Activated CD4-positive, alpha-beta T cell treated with anti-CD3 and anti-CD28 coated beads, Interleukin-2, amount 50 U/mL, for 48 hours (primary cell): ENCODE results near the gene EGLN3.
"Not testable (repeated sequence)": the region's sequence is repeated elsewhere in the genome, so short reads cannot be mapped to it uniquely, and the experiment has no call there.

ENCODE experiments used
- DNase-seq, 2 experiments: peaks; one replicate each; pipeline ENCODE4 v3.0.0-alpha.2; 2020

EGLN3 gene

DNA sequence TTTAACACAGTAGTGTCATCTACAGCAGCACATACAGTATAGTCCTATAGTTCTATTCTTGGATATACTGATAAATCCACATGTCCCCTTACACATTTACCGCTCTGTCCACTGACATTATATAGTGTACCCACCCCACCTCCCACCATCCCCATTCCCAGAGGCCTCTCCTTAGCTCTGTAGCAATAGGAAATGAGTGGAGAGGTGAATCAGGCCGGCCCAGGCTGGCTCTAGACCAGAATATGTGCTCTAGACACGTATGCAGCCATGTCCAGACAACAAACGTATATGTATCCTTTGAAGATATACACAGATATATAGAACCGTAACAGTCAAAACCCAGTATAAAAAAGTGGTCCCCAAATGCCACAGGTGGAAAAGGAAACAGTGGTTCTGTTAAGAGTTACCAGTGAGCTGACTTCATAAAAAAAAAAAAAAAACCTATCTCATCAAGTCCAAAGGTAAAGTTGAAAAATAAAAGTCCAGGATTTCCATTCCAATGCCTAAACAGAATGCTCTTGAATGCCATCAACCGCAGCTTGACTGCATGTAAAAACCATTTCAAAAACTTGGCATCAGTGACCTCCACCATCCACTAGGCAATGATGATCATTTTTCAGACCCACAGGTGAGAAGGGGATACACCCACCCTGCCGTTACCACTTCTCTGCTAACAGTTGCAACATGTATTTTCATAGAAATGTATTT is 16.7 kb downstream of the EGLN3 start:
- DNase-seq: no peak

DNA sequence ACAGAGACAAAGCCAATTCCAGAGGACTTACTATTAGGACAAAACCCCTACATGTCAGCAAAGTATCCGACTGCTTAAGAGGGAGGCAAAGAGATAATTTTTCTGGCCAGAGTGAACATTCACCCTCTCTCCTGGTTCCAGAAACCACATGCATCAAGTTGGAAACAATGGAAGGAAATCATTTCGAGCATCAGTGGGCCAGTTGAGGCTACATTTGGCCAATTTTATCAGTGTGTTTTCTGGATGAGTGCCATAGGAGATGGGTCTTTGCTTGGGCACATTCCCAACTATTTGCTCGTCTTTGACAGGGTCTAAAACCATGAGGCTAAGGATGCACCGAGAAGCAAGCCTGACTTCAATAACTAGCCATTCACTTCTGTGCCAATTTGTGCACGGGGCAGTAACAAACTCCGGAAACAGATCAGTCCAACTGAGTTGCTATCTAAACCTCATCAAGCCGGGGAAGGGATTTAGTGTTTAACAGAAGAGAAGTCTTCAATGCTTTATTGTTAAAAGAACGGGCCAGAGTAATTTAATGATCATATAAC is 17.4 kb downstream of the EGLN3 start:
- DNase-seq: no peak

DNA sequence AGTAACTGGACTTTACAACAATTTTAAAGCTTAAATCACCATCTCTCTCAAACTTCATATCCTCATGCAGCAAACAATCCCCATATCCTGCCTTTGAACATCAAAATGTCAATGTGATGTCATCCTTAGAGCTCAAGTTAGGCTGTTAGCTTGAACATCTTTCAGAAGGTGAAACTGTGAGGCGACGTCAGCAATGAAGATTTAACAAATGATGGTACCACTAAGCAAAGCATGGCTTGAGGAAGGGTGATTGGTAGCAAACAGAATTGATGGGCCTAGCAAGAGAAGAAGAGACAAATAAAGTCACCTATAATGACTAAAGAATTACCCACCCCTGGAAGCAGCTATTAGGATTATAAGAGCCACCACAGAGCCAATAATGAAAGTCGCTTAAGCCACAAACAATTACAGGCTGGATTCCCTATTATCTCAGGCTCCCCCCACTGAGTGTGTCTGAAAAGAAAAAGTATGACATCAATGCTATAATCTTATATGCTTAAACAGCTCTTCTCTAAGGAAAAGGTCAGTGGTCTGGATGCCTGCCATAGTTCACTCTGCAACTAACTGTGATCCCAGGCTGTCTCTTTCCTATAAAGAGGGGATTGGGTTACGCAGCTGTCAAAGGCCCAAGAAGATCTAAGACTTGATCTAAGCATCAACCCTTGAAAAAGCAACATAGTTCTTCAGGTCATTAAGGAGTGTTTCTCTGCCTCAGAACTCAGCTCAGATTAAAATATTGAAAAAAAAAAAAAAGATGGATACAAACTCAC is 18.1 kb downstream of the EGLN3 start:
- no peak for DNase-seq

DNA sequence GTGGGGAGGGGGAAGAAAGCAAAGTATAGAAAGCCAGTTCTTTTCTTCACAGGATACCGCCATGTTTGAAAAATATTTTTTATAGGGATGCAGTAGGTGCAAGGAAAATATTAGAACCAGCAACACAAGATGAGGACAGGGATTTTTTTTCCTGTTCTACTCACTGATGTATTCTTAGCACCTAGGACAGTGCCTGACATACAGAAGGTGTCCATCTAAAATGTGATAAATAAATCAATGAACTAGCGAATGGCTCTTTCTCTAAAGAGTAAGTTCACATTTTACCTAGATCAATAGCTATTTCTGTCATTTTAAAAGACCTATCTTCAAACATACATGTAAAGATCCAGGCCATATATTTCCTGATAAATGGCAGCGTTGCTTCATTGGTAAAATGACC is 18.8 kb downstream of the EGLN3 start:
- no peak for DNase-seq

DNA sequence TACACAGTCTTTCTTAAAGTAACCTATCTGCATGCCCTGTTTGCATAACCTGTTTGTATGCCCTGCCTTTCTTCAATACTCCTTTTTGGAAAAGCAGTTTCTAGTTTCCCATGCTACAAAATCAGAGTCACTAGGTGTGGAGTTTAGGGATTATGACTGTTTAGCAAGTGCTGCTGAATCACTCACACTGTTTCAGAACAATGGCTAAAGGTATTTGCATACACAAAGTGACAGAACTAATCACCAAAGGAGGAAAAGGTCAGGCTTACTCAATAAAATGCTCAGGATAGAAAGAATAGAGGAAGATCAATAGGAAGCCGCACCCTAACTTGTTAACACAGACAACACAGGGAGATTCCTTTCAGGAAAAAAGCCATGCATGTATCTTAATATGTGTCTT is 19.4 kb downstream of the EGLN3 start:
- no peak for DNase-seq

DNA sequence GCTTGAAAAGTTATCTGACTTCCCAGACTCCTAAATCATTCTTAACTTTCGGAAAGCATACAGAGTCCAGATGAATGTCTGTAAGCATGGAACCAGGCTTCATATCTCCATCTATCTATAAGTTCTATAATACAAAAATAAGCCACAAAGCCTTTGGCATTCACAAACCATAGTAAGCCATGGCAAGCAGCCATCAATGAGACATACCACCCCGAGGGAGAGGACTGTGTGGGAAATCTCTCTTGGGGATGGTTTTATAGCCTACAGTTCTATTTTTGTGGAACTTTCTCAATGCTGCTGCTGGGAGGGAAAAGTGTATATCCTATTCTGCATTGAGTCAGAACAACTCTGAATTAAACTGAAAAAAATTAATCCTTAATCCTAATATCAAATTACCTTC is 20.4 kb downstream of the EGLN3 start:
- no peak for DNase-seq

DNA sequence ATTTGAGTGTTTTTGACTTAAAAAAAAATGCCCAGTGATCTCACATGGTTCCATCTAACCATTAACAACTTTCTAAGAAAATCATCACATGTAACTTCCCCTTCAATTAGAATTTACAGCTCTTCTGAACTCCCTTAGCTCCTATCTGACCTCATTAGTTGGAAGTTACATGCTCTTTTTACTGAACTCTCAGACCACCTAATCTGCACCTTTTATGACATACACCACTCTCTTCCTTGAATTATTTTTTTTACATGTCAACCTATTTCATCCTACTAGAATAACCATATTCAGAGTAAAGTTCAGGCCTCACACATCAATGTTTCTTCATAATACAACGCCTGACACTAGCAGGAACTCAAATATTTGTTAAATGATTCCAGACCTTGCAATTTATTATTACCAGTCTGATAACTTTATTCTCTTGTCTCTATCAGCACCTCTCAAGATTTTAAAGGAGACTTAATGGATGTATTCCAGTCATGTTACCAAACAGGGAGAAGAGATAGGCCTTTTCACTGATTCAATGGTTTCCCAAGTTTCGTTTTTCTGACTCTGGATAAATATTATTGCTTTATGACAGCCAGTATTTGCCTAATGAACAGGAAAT is 21.0 kb downstream of the EGLN3 start:
- DNase-seq: no peak

DNA sequence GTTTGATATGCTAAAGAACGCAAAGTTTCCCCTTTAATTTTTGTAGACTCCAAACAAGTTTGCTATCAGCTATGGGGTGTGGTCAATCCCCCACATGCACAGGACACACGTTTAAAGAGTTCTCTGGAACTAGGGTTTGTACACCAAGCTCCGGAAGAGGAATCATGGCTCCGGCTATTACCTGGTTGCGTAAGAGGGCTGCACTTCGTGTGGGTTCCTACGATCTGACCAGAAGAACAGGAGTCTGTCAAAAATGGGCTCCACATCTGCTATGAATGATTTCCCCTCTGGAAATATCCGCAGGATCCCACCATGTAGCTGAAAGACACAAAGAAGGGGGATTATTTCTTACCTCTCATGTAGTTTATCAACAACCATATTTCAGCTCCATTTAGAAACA is 22.0 kb downstream of the EGLN3 start:
- no peak for DNase-seq

DNA sequence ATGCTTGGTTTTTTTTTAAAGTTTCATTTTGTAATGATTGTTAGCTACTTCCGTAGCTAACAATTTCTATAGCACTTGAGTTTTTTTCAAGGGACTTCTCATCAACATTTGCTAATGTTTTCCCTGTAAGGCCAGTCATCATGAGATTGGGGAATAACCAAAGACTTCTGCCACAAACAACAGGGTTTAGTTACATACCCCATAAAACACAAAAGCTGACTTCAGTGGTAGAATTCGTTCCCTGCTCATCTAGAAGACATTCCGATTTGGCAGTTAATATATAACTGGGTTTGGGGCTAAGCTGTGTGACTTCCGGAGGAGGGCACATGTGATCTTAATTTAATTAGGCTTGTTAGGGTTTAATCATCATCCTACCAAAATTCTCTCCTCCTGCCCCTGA is 22.9 kb downstream of the EGLN3 start:
- no peak for DNase-seq

DNA sequence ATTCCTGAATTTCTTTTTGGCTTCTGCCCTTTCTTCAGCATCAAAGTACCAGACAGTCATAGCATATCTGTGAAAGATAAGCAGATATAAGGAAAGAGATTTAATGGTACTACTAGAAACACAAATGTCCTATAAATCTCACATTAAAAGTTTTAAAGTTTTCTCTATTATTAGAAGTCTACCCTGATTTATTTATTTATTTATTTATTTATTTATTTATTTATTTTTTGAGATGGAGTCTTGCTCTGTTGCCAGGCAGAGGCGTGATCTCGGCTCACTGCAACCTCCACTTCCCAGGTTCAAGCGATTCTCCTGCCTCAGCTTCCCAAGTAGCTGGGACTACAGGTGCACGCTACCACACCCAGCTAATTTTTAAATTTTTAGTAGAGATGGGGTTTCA is 23.9 kb downstream of the EGLN3 start:
- DNase-seq: not testable (repeated sequence)

DNA sequence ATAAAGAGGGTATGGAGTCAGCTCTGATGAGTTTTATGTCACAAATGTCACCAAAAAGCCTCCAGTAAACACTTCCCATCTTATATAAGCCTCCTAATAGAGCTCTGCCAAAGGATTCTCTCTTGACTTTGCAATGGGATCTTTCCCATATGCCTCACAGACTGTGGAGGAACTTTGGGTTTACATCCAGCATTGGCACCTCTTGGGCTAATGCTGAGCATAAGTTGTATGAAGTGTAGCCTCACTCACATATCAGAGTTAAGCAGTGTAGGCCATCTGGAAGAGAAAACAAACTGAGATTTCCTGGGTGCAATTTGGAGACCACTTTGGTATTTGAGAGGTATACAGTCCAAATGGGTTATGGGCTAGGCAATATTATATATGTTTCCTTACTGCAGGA is 24.9 kb downstream of the EGLN3 start:
- no peak for DNase-seq

DNA sequence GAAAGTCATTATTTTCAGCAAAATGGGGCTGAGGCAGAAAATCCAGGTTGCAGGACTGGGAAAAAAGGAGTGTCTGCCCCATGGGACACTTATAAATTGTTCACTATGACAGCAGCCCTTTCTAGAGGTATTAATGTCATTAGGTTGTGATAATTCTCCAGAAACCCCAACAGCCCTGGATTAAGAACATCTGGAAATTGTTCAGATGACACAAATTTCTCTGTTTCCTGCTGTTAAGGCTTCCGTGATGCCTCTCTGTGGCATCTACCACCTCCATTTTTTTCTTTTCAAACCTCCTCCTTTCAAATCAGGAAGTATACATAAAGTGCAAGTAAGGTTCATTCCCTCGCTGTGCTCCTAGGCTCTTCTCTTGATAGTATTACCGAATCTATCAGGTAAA is 25.6 kb downstream of the EGLN3 start:
- no peak for DNase-seq

DNA sequence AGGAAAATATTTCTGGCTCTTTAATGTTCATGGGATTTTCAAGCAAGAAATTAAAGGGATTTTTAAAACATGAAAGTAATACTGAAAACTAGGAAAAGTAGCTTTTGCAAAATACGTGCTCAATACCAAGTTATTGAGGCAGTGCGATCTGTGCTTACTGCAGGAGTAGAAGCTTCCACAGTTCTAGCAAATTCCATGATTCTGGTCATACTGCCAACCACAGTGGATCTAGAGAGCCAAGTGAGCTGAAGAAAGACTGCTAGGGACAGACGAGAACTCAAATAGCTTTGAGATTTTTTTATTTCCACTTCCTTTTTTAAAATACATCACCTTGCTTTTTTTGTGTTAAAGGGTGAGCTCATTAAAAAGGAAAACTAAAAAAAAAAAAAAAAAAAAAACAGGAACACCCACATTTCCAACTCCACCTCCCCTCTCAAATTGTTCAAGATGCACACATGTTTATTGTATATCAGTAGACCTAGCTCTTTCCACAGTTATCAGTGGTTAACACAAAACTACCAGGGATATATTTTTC is 26.2 kb downstream of the EGLN3 start:
- no peak for DNase-seq

DNA sequence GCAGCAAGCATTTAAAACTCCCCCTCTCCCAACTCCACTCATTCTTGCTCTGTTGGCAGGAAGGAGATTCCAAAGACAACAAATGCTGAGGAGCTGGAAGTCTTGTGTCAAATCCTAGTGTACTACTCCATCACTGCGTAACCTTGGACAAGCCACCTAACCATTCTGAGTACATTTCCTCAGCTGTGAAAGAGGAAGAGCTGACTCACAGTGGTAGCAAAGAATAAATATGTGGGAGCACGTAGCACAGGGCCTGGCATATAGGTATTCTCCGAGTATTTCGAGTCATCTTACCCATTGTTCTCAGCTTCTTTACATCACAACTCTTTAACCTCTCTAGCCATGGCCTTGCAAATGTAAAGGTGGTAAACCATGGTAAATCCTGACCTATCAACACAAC is 28.7 kb downstream of the EGLN3 start:
- DNase-seq: no peak

DNA sequence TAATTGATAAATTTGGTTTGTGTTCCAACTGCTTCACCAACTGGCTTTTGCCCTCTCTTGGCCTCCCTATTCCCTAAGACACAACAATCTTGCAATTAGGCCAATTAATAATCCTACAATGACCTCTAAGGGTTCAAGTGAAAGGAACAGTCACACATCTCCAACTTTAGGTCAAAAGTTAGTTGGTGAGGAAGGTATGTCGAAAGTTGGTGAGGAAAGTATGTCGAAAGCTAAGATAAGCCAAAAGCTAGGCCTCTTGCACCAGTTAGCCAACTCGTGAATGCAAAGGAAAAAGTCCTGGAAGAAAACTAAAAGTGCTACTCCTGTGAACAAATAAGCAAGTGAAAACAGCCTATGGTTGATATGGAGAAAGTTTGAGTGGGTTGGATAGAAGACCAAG is 32.6 kb downstream of the EGLN3 start:
- no peak for DNase-seq

DNA sequence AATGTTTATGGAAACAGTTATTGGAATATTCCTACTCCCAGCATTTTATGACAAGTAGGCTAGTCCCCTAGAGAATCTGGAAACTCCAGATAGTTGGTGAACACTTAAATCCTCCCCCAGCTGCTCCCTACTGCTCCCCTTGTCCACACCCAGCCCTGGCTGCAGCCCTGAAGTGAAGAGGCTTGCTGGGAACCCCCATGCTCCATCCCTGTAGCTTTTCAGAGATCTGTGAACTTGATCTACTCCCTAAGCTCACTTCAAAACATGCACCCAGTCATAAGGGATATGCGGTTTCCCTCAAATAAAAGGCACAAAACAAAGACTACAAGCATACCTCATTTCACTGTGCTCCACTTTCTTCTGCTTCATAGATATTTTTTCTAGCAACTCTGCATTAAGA is 33.2 kb downstream of the EGLN3 start:
- no peak for DNase-seq

DNA sequence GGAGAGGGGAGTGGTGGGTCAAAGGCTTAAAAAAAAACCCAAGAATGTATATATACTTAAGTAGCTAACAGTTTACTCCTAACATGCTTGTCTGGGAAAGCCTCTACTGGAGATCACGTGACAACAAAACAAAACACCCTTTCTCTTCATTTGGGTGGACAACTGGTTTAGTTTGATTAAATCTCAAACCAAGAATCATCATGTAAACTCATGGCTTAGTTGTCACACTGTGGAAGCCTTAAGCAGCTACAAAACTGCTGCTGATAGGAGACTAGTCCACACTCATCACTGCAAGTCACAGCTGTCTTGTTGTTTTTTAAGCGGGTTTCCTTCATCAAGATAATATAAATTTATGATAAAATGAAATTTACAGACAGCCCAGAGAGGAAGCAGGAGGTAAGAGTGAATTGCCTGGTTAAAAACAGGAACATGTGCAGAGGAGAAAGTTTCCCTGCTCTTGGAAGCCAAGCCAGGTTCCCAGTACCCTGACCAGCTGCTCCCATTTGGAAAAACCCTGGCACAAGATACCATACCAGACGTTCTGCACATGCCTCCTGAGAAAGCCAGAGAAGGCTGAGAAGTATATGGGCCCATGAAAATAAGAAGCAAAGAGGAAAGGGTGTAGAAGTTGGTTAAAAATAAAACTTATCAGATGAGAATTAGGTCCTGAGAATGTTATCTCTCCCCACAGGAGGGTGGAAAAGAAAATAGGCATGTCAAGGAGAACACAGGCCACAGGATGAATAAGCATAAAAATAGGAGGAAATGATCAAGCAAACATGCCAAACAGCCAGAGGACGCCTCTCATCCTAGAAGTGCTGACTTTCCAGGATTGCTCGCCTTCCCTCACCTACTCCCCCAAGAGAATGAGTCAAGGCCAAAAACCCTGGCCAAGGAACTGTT is 34.0 kb downstream of the EGLN3 start:
- no peak for DNase-seq

DNA sequence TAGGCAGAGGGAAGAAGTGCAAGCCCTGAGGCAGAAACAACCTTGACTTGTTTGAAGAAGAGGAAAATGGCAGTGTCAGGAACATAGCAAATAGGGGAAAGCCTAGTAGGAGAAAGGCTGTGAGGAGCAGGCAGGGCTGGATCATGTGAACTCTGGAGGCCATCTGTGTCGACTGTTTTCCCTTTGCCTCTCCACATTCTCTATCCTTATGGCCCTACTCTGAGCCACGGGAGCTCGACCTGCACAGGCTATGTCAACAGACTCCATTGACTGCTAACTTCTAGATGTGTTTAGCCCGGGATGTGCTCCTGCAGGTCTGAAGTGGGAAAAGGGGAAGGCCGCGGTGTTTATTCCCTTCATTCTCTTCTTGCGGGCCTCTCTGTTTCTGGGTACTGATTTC is 35.2 kb downstream of the EGLN3 start:
- DNase-seq: no peak

DNA sequence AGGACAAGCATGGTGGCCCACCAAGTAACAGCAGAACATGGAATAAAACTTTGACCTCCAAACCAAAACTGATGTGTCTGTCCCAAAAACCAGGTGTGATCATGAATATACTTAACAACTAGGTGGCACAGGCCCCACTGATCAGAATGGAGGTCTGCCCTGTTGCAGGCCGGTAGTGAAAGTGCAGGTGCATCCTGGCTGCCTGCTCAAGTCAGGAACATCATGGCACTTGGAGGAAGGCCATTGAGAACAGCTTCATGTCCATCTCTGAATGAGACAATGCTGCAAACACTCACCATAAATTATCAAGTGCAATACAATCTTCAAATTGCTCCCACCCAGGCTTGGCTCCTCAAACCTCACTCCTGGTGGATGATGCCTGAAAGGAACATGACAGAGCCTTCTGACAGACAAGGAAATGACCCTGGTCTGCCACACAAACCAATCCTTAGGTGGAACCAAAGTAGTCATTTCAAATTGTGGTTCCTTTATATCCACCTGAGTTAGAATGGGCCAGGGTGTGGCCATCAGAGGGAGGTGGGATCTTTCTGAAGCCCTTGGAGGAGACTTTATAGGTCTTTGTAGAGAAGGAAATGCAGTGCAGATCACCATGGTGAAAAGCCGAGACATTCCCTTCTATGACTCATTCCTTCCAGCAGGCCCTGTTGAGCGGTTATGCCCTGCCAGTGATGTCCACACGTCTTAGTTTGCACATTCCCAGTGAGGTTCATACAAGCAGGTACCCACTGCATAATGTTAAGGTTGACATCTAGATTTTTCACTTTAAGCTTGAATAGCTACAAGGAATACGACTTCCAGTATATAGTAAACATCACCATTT is 36.0 kb downstream of the EGLN3 start:
- no peak for DNase-seq

DNA sequence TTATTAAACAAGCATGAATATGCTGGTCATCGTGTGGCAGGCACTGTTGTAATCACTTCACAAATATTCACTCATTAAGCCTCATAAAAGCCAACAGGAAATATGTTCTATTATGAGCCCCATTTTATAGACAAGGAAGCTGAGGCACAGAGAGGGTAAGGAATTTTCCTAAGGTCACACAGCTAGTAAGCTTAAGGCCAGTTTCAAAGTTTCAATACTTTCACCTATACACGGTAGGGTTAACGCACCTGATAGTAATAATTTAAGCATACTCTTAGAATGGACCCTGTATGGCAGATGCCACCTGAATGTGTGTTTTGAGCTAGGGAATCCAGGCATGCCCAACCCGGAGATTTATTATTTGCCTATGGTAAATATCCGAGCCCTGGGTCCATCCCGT is 39.8 kb downstream of the EGLN3 start:
- no peak for DNase-seq

DNA sequence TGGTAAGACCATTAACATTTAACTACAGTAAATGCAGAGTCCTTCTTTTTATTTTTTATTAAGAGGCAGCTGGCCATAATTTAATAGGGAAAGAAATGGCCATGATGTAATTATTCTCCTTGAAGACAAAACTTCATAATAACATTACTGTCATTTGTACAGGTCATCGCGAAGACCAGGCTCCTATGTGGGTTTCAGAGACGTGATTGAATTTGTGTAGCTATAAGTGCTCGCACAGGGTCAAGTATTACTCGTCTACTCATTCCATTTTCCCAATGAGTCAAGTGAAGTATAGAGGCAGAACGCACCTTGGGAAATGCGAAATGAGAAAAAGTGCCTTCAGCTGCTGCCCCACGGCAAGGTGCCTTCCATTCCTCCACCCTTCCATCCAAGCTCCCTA is 40.4 kb downstream of the EGLN3 start:
- no peak for DNase-seq
